Esophagus muscularis mucosa (tissue), 4 donors: Measurements from ENCODE around the gene SPEF2.

Experiments used
- CTCF ChIP-seq, 3 experiments: fragments of 200-600 bp in 2 of 3; fragments of 450-650 bp in 1 of 3; sonication (generic) in 2 of 3; IDR thresholded peaks; one replicate each; pipeline ENCODE4 v1.5.1; 2017 to 2019; ENCODE audit warnings: antibody characterized with exemption in 3 of 3, mild to moderate bottlenecking in 2 of 3, moderate library complexity in 1 of 3
- EP300 ChIP-seq: sonication (generic); formaldehyde crosslinking; IDR thresholded peaks from one replicate; pipeline ENCODE4 v1.6.1; 2017; ENCODE audit warnings: antibody characterized with exemption
- POLR2A ChIP-seq: fragments of 450-650 bp; IDR thresholded peaks from one replicate; pipeline ENCODE4 v1.6.1; 2017; ENCODE audit warnings: antibody characterized with exemption, moderate library complexity, mild to moderate bottlenecking, low read depth

GRCh38 chr5:35852773-35853172, 235.1 kb downstream of the SPEF2 start:
- no peak for TF ChIP-seq CTCF (IDR thresholded peaks at IDR 0.05)
- no peak for TF ChIP-seq POLR2A
- no peak for TF ChIP-seq EP300
